PC-3 (cell line): ENCODE results near the gene ARHGAP9. TPM values are rescaled to one million over a fixed set of nuclear protein-coding genes. Genes with fewer than 3 reads are reported as not detected.
A peak's percentile ranks its signal among the peaks of the same experiment; 100 is the strongest.

ENCODE experiments used
- ATAC-seq: fragments of 200-7000 bp; cut with Tn5 transposase; 2 replicates; pipeline ENCODE4 v1.9.1; 2020; ENCODE audit warnings: mild to moderate bottlenecking, moderate library complexity
- BruUV-seq: library from RNA; stranded (reverse); fragments of 400-500 nt; replicated peaks from 2 replicates; lab custom pipeline; 2021; lab: Mats Ljungman, UMichigan
- CTCF ChIA-PET: fragments of 300-600 bp; sonication (Branson Sonifier 250); formaldehyde crosslinking; loops from one replicate; lab custom pipeline; 2022; ENCODE audit warnings: antibody characterized with exemption; lab: Charles Lee
- POLR2A ChIA-PET: fragments of 300-600 bp; sonication (Branson Sonifier 250); formaldehyde crosslinking; loops from one replicate; lab custom pipeline; 2022; ENCODE audit warnings: antibody characterized with exemption; ENCODE audit not compliant: unreplicated experiment; lab: Charles Lee
- DNase-seq: peaks from one replicate; pipeline ENCODE4 v3.0.0-alpha.2; 2015
- H2AFZ ChIP-seq: fragments of 300-600 bp; sonication (generic); 2 replicates; pipeline ENCODE4 v1.6.0; 2016; ENCODE audit warnings: antibody characterized with exemption, low read length
- H3F3A ChIP-seq: fragments of 300-600 bp; sonication (generic); one replicate; pipeline ENCODE4 v1.6.0; 2017; ENCODE audit warnings: antibody characterized with exemption, low read length, control low read depth, mild to moderate bottlenecking; ENCODE audit not compliant: unreplicated experiment
- H3K27ac ChIP-seq: fragments of 300-600 bp; sonication (generic); 2 replicates; pipeline ENCODE4 v1.5.1; 2016; ENCODE audit warnings: mild to moderate bottlenecking, low read length
- H3K27me3 ChIP-seq: fragments of 300-600 bp; sonication (generic); 2 replicates; pipeline ENCODE4 v1.6.1; 2016; ENCODE audit warnings: low read length, mixed read lengths
- H3K36me3 ChIP-seq: fragments of 300-600 bp; sonication (generic); 2 replicates; pipeline ENCODE4 v1.6.1; 2016; ENCODE audit warnings: low read depth, mixed run types, low read length, mixed read lengths
- H3K4me1 ChIP-seq: fragments of 300-600 bp; sonication (generic); 2 replicates; pipeline ENCODE4 v1.5.1; 2016; ENCODE audit warnings: low read length; ENCODE audit not compliant: insufficient read depth
- H3K4me2 ChIP-seq: fragments of 300-600 bp; sonication (generic); 2 replicates; pipeline ENCODE4 v1.6.0; 2016; ENCODE audit warnings: low read length
- H3K4me3 ChIP-seq: fragments of 300-600 bp; sonication (generic); 2 replicates; pipeline ENCODE4 v1.5.1; 2016; ENCODE audit warnings: mild to moderate bottlenecking, low read length, mixed read lengths
- H3K79me2 ChIP-seq: fragments of 300-600 bp; sonication (generic); 2 replicates; pipeline ENCODE4 v1.6.1; 2017; ENCODE audit warnings: low read length, mixed read lengths
- H3K9ac ChIP-seq: fragments of 300-600 bp; sonication (generic); 2 replicates; pipeline ENCODE4 v1.6.0; 2016; ENCODE audit warnings: mild to moderate bottlenecking, low read length
- H3K9me2 ChIP-seq: fragments of 300-600 bp; sonication (generic); replicated peaks from 2 replicates; pipeline ENCODE4 v1.6.1; 2016; ENCODE audit warnings: mixed run types, low read length, mixed read lengths
- H3K9me3 ChIP-seq: fragments of 300-600 bp; sonication (generic); 2 replicates; pipeline ENCODE4 v1.6.1; 2016; ENCODE audit warnings: low read length, mixed read lengths
- H4K20me1 ChIP-seq: fragments of 300-600 bp; sonication (generic); 2 replicates; pipeline ENCODE4 v1.6.1; 2016; ENCODE audit warnings: low read length, mixed read lengths
- CTCF ChIP-seq: fragments of 300-600 bp; sonication (generic); conservative IDR thresholded peaks from 2 replicates; pipeline ENCODE4 v1.5.1; 2017; ENCODE audit warnings: antibody characterized with exemption, low read depth, mild to moderate bottlenecking, low read length
- EZH2 ChIP-seq: fragments of 300-600 bp; sonication (generic); IDR thresholded peaks from one replicate; pipeline ENCODE4 v1.6.1; 2017; ENCODE audit warnings: antibody characterized with exemption, mild to moderate bottlenecking, low read length; ENCODE audit not compliant: unreplicated experiment
- EZH2phosphoT487 ChIP-seq: fragments of 300-600 bp; sonication (generic); IDR thresholded peaks from 2 replicates; pipeline ENCODE4 v1.6.1; 2018; ENCODE audit warnings: mild to moderate bottlenecking, antibody characterized with exemption, low read length, borderline replicate concordance
- intact Hi-C: fragments of 100-400 bp; cut with micrococcal nuclease; formaldehyde crosslinking; loops from 2 replicates; pipeline ENCODE4 v1.9.0; 2023
- total RNA-seq: library from RNA; depleted of rRNA; stranded (reverse); fragments of >200 nt; gene quantifications from 2 replicates; pipeline ENCODE4 v1.2.3, GENCODE V29; 2014

ARHGAP9 gene
- total RNA-seq, 1 experiment from 2014 or later = not detected

- TF ChIP-seq EZH2phosphoT487 (no peak), EZH2 (no peak), CTCF (no peak)
- Histone ChIP-seq H3K9me3 (no peaks in the 10 kb centered on the region), H3K79me2 (no peaks in the 10 kb centered on the region), H3F3A (no peaks in the 10 kb centered on the region), H4K20me1 (no peaks in the 10 kb centered on the region), H3K4me2 (peak overlapping the region; percentile 97), H3K27me3 (peaks cover 10% of the 10 kb centered on the region; the same call in 1 of the 2 replicates), H3K36me3 (no peaks in the 10 kb centered on the region), H3K9ac (peak overlapping the region; percentile 45; the same call in 1 of the 2 replicates), H3K4me1 (peaks cover 11% of the 10 kb centered on the region; the same call in 1 of the 2 replicates), H2AFZ (peak overlapping the region; percentile 99), H3K9me2 (no peaks in the 10 kb centered on the region), H3K27ac (no peak overlapping the region), H3K4me3 (peak overlapping the region; percentile 78)
- intact Hi-C loops = no loop called here
- ChIA-PET POLR2A (no interaction called here), CTCF (interaction anchor here (0.7 to 1.2 kb wide), 8 partner anchors 10 to 216 kb away, joined by 3 to 9 read pairs (median 4); no protein-coding TSS in a partner anchor)
- no peak for ATAC-seq
- TSS peak; percentile 71 for BruUV-seq
- DNase-seq = no peak
Observed at GRCh38 chr12:57458665-57459054, 21.0 kb downstream of the ARHGAP9 start.

GRCh38 chr12:57456737-57457490 is 22.8 kb downstream of the ARHGAP9 start:
- H3F3A ChIP-seq = no peaks in the 10 kb centered on the region

More at GRCh38 chr12:57456737-57457490, 22.8 kb downstream of the ARHGAP9 start:
- H3K27ac ChIP-seq = no peak overlapping the region
- H3K4me3 ChIP-seq = no peak overlapping the region
- BruUV-seq = no TSS peak
- intact Hi-C loops = no loop called here
- no peak for TF ChIP-seq EZH2
- TF ChIP-seq CTCF = no peak
- no peak for TF ChIP-seq EZH2phosphoT487
- H3K9me2 ChIP-seq = no peaks in the 10 kb centered on the region
- DNase-seq (no peak), ATAC-seq (no peak)
- CTCF ChIA-PET = no interaction called here
- H3K36me3 ChIP-seq = no peaks in the 10 kb centered on the region
- POLR2A ChIA-PET = no interaction called here
- H3K79me2 ChIP-seq = no peaks in the 10 kb centered on the region
- peaks cover 20% of the 10 kb centered on the region for H3K4me1 ChIP-seq
- H3K9ac ChIP-seq = no peak overlapping the region
- H4K20me1 ChIP-seq = no peaks in the 10 kb centered on the region
- H3K9me3 ChIP-seq = no peaks in the 10 kb centered on the region
- H3K27me3 ChIP-seq = peaks cover 10% of the 10 kb centered on the region; the same call in 1 of the 2 replicates
- no peak overlapping the region for H2AFZ ChIP-seq
- no peak overlapping the region for H3K4me2 ChIP-seq
